ENCODE measurements around the gene BBIP1.
"Not testable (repeated sequence)": the region's sequence is repeated elsewhere in the genome, so short reads cannot be mapped to it uniquely, and the experiment has no call there.

BBIP1 gene

GRCh38 chr10:110881247-110881646 is 37.7 kb downstream of the BBIP1 start:
- no peaks in the 10 kb centered on the region for H3K9me3 Mint-ChIP-seq (ENCODE audit: low read depth)
- H3K27ac Mint-ChIP-seq: peak overlapping the region; percentile 87
- H3K27me3 Mint-ChIP-seq: no peaks in the 10 kb centered on the region
- peaks cover 19% of the 10 kb centered on the region for H3K36me3 Mint-ChIP-seq
- H3K4me1 Mint-ChIP-seq (ENCODE audit: low read depth): peaks cover 86% of the 10 kb centered on the region
- H3K4me3 Mint-ChIP-seq: peak overlapping the region; percentile 39

- H3K4me3 Mint-ChIP-seq: peak overlapping the region; percentile 22
- peaks cover 87% of the 10 kb centered on the region for H3K4me1 Mint-ChIP-seq (ENCODE audit: low read depth)
- no peaks in the 10 kb centered on the region for H3K9me3 Mint-ChIP-seq (ENCODE audit: low read depth)
- H3K36me3 Mint-ChIP-seq: peaks cover 15% of the 10 kb centered on the region
- peak overlapping the region; percentile 87 for H3K27ac Mint-ChIP-seq
- H3K27me3 Mint-ChIP-seq: no peaks in the 10 kb centered on the region
Observed at GRCh38 chr10:110880012-110880411, 39.0 kb downstream of the BBIP1 start.

- H3K9me3 Mint-ChIP-seq (ENCODE audit: low read depth): no peaks in the 10 kb centered on the region
- peaks cover 72% of the 10 kb centered on the region for H3K4me1 Mint-ChIP-seq (ENCODE audit: low read depth)
- H3K27ac Mint-ChIP-seq: peak overlapping the region; percentile 76
- H3K27me3 Mint-ChIP-seq: no peaks in the 10 kb centered on the region
- no peak overlapping the region for H3K4me3 Mint-ChIP-seq
- H3K36me3 Mint-ChIP-seq: peaks cover 6% of the 10 kb centered on the region
Observed at GRCh38 chr10:110876788-110877187, 42.2 kb downstream of the BBIP1 start.

DNA sequence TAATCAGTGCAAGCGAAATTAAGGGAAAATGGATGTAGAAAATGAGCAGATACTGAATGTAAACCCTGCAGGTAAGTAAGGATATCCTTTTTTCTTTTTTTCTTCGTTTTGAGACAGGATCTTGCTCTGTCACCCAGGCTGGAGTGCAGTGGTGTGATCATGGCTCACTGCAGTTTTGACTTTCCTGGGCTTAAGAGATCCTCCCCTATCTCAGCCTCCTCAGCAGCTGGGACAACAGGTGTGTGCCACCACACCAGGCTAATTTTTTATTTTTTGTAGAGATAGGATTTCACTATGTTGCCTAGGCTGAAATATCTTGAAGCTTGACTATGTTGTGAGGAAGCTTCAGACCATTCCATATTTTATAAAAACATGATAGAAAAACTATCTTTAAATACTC is 43.0 kb downstream of the BBIP1 start:
- peaks cover 6% of the 10 kb centered on the region for H3K36me3 Mint-ChIP-seq
- no peaks in the 10 kb centered on the region for H3K9me3 Mint-ChIP-seq (ENCODE audit: low read depth)
- H3K4me1 Mint-ChIP-seq (ENCODE audit: low read depth): peaks cover 72% of the 10 kb centered on the region
- H3K27ac Mint-ChIP-seq: peak overlapping the region; percentile 58
- no peaks in the 10 kb centered on the region for H3K27me3 Mint-ChIP-seq
- peak overlapping the region; percentile 53 for H3K4me3 Mint-ChIP-seq

DNA sequence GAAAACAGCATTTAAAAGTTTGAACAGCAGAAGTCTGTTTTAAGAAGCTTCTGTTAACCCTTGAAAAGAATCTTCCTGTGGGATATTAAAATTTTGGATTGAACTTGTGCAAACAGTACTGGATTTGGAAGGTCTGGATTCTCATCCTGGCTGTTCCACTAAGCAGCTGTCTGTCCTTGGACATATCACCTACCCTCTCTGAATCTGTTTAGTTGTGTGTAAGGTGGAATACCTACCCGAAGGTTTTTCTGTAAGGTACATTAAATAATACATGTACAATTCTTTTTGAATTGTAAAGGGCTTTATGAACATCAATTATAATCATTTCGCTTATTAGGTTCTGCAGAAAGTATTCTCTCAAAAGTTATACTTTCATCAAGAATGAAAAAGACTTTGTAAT is 45.0 kb downstream of the BBIP1 start:
- Mint-ChIP-seq H3K27ac (peak overlapping the region; percentile 93), H3K9me3 (ENCODE audit: low read depth) (no peaks in the 10 kb centered on the region), H3K36me3 (peaks cover 6% of the 10 kb centered on the region)

GRCh38 chr10:110872984-110873923 is 45.7 kb downstream of the BBIP1 start:
- Mint-ChIP-seq H3K27ac (peak overlapping the region; percentile 97), H3K4me1 (ENCODE audit: low read depth) (peaks cover 72% of the 10 kb centered on the region), H3K9me3 (ENCODE audit: low read depth) (no peaks in the 10 kb centered on the region), H3K4me3 (peak overlapping the region; percentile 90), H3K27me3 (no peaks in the 10 kb centered on the region), H3K36me3 (peaks cover 6% of the 10 kb centered on the region)

More for the DNA sequence above, 45.0 kb downstream of the BBIP1 start:
- peaks cover 72% of the 10 kb centered on the region for H3K4me1 Mint-ChIP-seq (ENCODE audit: low read depth)
- no peaks in the 10 kb centered on the region for H3K27me3 Mint-ChIP-seq
- H3K4me3 Mint-ChIP-seq: peak overlapping the region; percentile 90

DNA sequence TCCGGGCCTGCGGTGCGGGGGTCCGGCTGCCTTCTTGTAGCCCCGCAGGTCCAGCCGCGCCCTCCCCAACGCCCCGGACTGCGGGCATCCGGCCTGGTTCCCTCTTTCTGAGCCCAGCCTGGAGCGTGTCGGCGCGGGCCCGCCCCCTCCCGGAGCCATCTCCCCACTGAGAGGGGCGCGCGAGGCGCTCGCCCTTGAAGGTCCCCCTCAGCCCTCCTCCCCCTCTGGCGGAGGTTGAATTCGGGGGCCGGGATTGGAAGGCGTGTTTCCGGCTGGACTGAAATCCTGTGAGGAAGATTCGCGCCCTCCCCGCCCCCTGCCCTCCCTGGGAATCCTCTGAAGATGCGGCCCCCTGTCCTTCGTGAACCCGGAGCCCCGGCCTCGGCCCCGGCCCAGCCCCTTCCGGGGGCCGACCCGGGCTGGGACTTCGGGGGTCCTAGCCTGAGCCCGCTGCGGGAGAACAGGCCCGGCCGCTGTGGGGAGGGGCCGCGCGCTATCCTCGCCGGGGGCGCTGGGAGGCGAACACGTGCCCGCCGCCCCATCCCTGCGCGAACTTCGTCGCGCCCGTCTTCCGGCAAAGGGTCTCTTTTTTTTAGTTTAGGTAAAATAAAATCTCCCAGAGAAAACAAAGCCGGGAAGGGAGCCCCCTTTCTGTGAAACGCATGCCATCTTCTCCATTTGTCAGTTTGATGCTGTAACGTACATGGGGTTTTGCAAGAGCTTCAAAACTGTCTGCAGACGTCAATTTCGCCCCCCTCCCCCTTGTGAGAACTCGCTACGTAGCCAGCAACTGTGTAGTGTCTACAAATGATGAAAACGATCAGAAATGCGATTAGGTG is 46.6 kb downstream of the BBIP1 start:
- H3K27me3 Mint-ChIP-seq: no peaks in the 10 kb centered on the region
- H3K36me3 Mint-ChIP-seq: no peaks in the 10 kb centered on the region
- H3K4me1 Mint-ChIP-seq (ENCODE audit: low read depth): peaks cover 72% of the 10 kb centered on the region
- H3K27ac Mint-ChIP-seq: peak overlapping the region; percentile 97
- no peaks in the 10 kb centered on the region for H3K9me3 Mint-ChIP-seq (ENCODE audit: low read depth)
- H3K4me3 Mint-ChIP-seq: peak overlapping the region; percentile 90

DNA sequence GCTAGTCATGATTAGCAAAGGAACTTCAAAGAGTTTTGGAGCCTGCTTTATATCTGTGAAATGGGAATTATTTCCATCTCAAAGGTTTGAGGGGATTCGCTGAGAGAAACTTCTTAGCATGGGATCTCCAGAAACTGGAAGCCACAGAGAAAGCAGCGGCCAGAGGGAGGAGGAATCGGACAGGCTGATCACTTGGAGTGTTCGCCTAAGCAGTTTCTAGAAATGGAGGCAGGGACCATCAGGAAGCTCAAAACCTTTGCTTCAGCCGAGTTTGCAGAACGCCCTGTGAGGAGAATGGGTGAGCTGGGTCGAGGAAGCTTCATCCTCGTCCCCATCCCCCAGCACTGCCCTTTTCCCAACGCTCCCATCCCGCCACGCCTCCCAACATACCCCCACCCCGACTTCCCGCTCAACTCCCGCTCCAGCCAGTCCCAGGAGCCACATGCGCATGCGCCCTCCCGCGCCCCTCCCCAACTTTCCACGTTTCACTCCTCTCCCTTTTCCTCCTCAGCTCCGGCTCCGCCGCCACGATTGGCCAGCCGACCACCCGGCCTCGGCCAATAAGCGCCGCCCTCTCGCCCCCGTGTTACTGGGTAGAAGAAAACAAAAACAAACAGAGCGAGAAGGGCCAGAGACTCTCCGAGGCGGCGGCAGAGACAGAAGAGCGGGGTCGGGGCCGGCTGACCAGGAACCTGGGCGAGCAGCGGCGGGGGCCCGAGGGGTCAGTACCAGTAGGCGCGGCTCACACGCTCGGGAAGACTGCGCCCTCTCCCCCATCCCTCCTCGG is 47.5 kb downstream of the BBIP1 start, which contains the start of gene PDCD4:
Gene PDCD4 (plus strand): TSS at position 631 of the 787 bp plus-strand sequence. CDS start 4,100 bp downstream, outside the sequence.
- Mint-ChIP-seq H3K36me3 (no peaks in the 10 kb centered on the region), H3K9me3 (ENCODE audit: low read depth) (no peaks in the 10 kb centered on the region), H3K4me1 (ENCODE audit: low read depth) (peaks cover 77% of the 10 kb centered on the region), H3K27me3 (no peaks in the 10 kb centered on the region), H3K4me3 (peak within 1 kb of the TSS; percentile 94), H3K27ac (peak within 1 kb of the TSS; percentile 97)

- H3K27ac Mint-ChIP-seq: peak overlapping the region; percentile 96
- H3K4me1 Mint-ChIP-seq (ENCODE audit: low read depth): peaks cover 77% of the 10 kb centered on the region
Observed at GRCh38 chr10:110870823-110871297, 48.1 kb downstream of the BBIP1 start.

DNA sequence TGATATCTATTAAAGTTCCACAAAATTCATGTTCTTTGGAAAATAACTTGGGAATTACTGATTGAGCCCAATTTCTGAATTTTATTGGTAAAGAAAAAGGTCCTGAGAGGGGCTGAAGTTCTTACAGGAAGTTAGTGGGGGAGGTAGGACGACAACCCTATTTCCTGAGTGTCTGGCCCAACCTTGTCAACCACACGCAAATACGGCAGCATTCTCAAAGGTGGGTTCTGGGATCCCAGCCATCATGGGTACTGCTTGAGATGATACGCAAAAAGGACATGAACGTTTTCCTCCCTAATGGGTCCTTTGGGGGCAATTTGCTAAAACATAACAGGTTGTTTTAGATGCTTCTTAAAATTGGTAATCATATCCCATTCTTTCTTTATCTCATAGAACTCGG is 50.0 kb downstream of the BBIP1 start:
- H3K36me3 Mint-ChIP-seq: no peaks in the 10 kb centered on the region
- peak overlapping the region; percentile 96 for H3K27ac Mint-ChIP-seq
- H3K27me3 Mint-ChIP-seq: no peaks in the 10 kb centered on the region
- H3K4me1 Mint-ChIP-seq (ENCODE audit: low read depth): peaks cover 79% of the 10 kb centered on the region
- peak overlapping the region; percentile 94 for H3K4me3 Mint-ChIP-seq
- H3K9me3 Mint-ChIP-seq (ENCODE audit: low read depth): no peaks in the 10 kb centered on the region

More at GRCh38 chr10:110870823-110871297, 48.1 kb downstream of the BBIP1 start:
- H3K9me3 Mint-ChIP-seq (ENCODE audit: low read depth): no peaks in the 10 kb centered on the region
- no peaks in the 10 kb centered on the region for H3K36me3 Mint-ChIP-seq
- H3K4me3 Mint-ChIP-seq: peak overlapping the region; percentile 94
- no peaks in the 10 kb centered on the region for H3K27me3 Mint-ChIP-seq

DNA sequence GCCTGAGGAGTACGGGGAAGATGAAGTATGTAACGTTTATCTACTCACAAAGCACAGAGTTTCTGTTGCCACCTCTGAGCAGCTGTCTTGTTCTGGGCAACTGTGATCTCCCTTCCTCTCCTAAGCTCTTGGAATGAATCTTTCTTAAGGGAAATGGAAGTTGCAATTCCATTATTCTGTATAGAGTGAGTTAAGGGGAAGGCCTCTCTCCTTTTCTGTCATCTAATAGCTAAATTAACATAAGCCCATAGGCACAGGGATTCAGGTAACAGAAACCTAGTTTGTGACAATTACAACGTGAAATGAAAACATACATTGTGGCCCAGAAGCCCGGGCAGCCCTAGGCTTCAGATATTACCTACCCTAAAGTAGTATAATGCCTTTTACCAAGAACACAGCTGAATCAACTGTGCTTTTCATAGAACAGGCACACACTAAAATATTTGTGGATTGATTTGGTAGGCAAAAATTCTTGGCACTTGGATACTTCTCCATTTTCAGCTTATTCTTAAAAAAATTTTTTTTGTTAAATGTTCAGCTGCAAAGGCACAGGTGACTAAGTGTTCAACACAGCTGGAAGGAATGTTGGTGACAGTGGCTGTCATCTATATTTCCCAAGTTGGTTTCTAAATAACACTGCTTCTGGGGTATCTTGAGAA is 51.0 kb downstream of the BBIP1 start:
- H3K36me3 Mint-ChIP-seq: no peaks in the 10 kb centered on the region
- H3K4me3 Mint-ChIP-seq: peak overlapping the region; percentile 94

GRCh38 chr10:110867011-110867806 is 51.8 kb downstream of the BBIP1 start:
- not testable (repeated sequence) for H3K36me3 Mint-ChIP-seq; H3K27me3 Mint-ChIP-seq; H3K9me3 Mint-ChIP-seq (ENCODE audit: low read depth)
- Mint-ChIP-seq H3K27ac (peak overlapping the region; percentile 96), H3K4me3 (peak overlapping the region; percentile 27), H3K4me1 (ENCODE audit: low read depth) (peaks cover 95% of the 10 kb centered on the region)

More for the DNA sequence above, 51.0 kb downstream of the BBIP1 start:
- peak overlapping the region; percentile 96 for H3K27ac Mint-ChIP-seq
- H3K27me3 Mint-ChIP-seq: no peaks in the 10 kb centered on the region
- peaks cover 88% of the 10 kb centered on the region for H3K4me1 Mint-ChIP-seq (ENCODE audit: low read depth)
- no peaks in the 10 kb centered on the region for H3K9me3 Mint-ChIP-seq (ENCODE audit: low read depth)

- H3K4me3 Mint-ChIP-seq: peak overlapping the region; percentile 73
- no peaks in the 10 kb centered on the region for H3K27me3 Mint-ChIP-seq
- H3K9me3 Mint-ChIP-seq (ENCODE audit: low read depth): no peaks in the 10 kb centered on the region
- H3K36me3 Mint-ChIP-seq: no peaks in the 10 kb centered on the region
- peaks cover 99% of the 10 kb centered on the region for H3K4me1 Mint-ChIP-seq (ENCODE audit: low read depth)
- H3K27ac Mint-ChIP-seq: peak overlapping the region; percentile 96
Observed at GRCh38 chr10:110865809-110866482, 53.0 kb downstream of the BBIP1 start.

All from activated naive CD8-positive, alpha-beta T cell (primary cell).